ENCODE results near the gene APH1B. TPM values are rescaled to one million over a fixed set of nuclear protein-coding genes. Genes with fewer than 3 reads are reported as not detected.

Gene APH1B
- polyA plus RNA-seq, 1 experiment, result 12.6 TPM

DNA sequence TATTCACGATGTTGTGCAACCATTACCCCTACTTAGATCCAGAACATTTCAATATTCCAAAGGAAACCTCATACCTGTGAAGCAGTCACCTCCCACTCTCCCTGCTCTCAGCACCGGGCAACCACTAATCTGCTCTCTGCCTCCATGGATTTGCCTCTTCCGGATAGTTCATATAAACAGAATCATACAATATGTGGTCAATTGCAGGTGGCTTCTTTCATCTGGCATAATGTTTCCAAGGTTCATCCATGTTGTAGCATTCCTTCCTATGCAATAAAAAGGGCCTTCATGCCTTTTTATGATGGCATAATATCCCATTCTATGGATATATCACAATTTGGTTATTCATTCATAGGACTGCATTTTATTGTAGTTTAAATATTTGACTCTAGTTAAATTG, 80.3 kb downstream of the APH1B start:
- H3K27me3 ChIP-seq (ENCODE audit: control insufficient read depth, insufficient read depth, low read length), result no peaks in the 10 kb centered on the region; the same call in 1 of the 2 replicates
- no peaks in the 10 kb centered on the region for H3K36me3 ChIP-seq (ENCODE audit: control insufficient read depth, insufficient read depth, low read length)
- H3K4me3 ChIP-seq (ENCODE audit: low read depth, low read length), result no peak overlapping the region
- no peak for DNase-seq (ENCODE audit: low read depth)
- POLR2A ChIA-PET, result no interaction called here
- CTCF ChIA-PET, result no interaction called here
- TF ChIP-seq, protein P1, sequence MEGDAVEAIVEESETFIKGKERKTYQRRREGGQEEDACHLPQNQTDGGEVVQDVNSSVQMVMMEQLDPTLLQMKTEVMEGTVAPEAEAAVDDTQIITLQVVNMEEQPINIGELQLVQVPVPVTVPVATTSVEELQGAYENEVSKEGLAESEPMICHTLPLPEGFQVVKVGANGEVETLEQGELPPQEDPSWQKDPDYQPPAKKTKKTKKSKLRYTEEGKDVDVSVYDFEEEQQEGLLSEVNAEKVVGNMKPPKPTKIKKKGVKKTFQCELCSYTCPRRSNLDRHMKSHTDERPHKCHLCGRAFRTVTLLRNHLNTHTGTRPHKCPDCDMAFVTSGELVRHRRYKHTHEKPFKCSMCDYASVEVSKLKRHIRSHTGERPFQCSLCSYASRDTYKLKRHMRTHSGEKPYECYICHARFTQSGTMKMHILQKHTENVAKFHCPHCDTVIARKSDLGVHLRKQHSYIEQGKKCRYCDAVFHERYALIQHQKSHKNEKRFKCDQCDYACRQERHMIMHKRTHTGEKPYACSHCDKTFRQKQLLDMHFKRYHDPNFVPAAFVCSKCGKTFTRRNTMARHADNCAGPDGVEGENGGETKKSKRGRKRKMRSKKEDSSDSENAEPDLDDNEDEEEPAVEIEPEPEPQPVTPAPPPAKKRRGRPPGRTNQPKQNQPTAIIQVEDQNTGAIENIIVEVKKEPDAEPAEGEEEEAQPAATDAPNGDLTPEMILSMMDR (IDR thresholded peaks at IDR 0.05; ENCODE audit: insufficient read depth, low read depth, low read length), result no peak

DNA sequence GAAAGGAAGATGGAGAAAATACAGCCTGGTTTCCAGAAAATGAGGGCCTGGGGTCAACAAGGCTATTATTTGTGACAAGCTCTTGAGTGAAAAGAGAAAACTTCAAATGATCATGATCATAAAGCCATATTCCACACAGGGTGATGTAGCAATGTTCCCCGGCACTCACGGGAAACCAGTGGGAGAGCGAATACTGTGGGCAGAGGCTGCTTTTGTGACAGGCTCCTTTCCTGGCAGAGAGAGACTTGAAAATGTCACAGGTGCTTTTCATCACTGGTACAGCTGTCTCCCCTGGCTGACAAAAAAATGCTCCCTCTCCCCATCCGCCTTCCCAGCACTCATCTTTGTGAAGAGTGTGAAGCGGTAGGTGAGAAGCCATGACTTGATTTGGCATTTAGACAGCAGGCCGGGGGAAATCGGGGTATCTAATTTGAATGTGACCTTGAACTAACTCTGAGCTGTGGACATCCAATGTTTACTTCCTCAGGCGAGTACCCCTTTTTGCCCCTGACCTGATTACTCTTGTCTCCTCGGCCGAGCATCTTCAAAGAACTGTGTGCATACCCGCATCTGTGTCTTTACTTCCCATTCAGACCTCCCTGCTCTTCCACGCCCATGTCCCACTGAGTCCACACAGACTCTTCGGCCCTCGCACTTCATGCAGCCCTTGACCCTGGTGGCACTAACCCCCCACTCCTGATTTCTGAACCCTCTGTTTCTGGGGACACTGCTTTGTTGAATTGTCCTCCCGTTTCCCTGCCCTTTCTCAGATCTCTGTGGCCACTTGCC, 81.0 kb downstream of the APH1B start:
- H3K27me3 ChIP-seq (ENCODE audit: control insufficient read depth, insufficient read depth, low read length), result no peaks in the 10 kb centered on the region; the same call in 1 of the 2 replicates
- CTCF ChIA-PET, result no interaction called here
- TF ChIP-seq, protein P1 (IDR thresholded peaks at IDR 0.05; ENCODE audit: insufficient read depth, low read depth, low read length), result no peak
- no peaks in the 10 kb centered on the region for H3K36me3 ChIP-seq (ENCODE audit: control insufficient read depth, insufficient read depth, low read length)
- no peak for DNase-seq (ENCODE audit: low read depth)
- POLR2A ChIA-PET, result no interaction called here
- H3K4me3 ChIP-seq (ENCODE audit: low read depth, low read length), result no peak overlapping the region

Other genes starting within 250 kb of the APH1B start
- gene TPM1, start 234.9 kb upstream of the APH1B start, polyA plus RNA-seq (2011; rRNA removed), result 1,575 and 2,338 TPM in 2 replicates
- gene LACTB, start 155.7 kb upstream of the APH1B start, polyA plus RNA-seq (2011; rRNA removed), result 8.1 and 19.8 TPM in 2 replicates
- gene RPS27L, start 120.1 kb upstream of the APH1B start, polyA plus RNA-seq (2011; rRNA removed), result 171 and 490 TPM in 2 replicates
- 16.4 and 39.7 TPM in 2 replicates for gene RAB8B, start 88.0 kb upstream of the APH1B start, polyA plus RNA-seq (2011; rRNA removed)
- gene CA12, start 104.2 kb downstream of the APH1B start, polyA plus RNA-seq (2011; rRNA removed), result 13.1 and 16.9 TPM in 2 replicates
- gene USP3, start 227.0 kb downstream of the APH1B start, polyA plus RNA-seq (2011; rRNA removed), result 13.3 and 17.2 TPM in 2 replicates

All from BJ (cell line).